PC-9 (cell line): Measurements from ENCODE around the gene CSF1.

Experiments used
- EZH2 ChIP-seq: fragments of 200-600 bp; sonication (generic); IDR thresholded peaks from 2 replicates; pipeline ENCODE4 v1.8.0; 2017; ENCODE audit warnings: antibody characterized with exemption, low read depth
- TF ChIP-seq, protein P1 (sequence below): fragments of 200-600 bp; sonication (generic); conservative IDR thresholded peaks from 2 replicates; pipeline ENCODE4 v1.6.1; 2017; ENCODE audit warnings: mixed run types, antibody characterized with exemption, mild to moderate bottlenecking, moderate library complexity

DNA sequence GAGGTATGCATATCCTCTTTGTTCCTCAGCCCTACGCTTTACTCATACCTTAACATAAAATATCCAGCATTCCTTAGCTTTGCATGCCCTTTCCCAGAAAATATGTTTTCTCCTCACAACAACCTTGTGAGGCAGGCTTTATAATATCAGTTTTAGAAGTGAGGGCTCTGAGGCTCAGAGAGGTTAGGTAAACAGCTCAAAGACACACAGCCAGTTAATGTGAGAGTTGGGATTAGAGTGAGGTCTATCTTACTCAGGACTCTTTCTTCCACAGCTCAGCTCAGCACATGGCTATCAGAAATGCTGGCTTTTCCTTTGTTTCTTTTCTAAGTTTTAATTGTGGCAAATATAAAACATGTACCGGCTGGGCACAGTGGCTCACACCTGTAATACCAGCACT, 27.9 kb downstream of the CSF1 start:
- TF ChIP-seq, protein P1, sequence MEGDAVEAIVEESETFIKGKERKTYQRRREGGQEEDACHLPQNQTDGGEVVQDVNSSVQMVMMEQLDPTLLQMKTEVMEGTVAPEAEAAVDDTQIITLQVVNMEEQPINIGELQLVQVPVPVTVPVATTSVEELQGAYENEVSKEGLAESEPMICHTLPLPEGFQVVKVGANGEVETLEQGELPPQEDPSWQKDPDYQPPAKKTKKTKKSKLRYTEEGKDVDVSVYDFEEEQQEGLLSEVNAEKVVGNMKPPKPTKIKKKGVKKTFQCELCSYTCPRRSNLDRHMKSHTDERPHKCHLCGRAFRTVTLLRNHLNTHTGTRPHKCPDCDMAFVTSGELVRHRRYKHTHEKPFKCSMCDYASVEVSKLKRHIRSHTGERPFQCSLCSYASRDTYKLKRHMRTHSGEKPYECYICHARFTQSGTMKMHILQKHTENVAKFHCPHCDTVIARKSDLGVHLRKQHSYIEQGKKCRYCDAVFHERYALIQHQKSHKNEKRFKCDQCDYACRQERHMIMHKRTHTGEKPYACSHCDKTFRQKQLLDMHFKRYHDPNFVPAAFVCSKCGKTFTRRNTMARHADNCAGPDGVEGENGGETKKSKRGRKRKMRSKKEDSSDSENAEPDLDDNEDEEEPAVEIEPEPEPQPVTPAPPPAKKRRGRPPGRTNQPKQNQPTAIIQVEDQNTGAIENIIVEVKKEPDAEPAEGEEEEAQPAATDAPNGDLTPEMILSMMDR = no peak
- no peak for TF ChIP-seq EZH2
